DMS153 treated with DMSO at 0.1 percent for 48 hours (cell line): Measurements from ENCODE around the gene FANCB.

Experiments
- DNase-seq: peaks from one replicate; lab custom pipeline; 2025; ENCODE audit not compliant: unreplicated experiment; lab: John Stamatoyannopoulos, UW

FANCB gene

DNA sequence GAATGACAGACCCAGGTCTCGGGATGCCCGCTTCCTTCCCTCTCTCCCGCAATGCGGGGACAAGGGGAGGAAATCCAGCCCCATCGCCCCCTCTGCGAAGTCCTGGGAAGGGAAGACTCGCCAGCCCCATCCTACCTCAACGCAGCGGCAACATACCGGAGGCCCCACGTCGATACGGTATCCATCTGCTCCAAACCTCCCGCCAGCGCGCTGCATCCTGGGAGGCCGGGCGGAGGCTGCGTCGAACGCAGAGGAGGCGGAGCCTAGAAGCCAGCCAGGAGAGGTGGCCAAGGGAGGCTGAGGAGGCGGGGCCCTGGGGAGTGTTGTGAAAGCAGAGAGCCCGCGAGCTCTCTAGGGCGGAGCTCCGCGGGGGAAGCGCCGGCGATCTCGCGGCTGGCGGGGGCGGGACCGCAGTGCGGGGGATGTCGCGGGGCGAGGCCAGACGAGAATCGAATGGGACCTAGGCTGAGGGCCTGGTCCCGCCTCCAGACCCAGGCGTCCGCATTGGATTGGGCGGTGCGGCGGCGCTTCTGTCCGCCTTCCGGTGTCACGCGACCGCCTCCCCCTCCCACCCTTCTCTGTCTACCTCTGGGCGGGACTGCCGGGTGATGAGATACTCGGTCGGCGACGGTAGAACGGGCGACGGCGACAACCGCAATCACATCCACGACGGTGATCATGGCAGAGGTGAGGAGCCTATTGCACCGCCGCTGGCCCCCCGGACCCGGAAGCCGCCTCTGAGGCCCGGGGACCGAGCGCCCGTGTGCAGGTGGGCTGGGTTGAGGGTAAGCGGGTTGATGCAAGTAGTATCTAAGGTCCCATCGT is at the start of gene FANCB, which contains the start of gene MOSPD2:
FANCB (minus strand) TSS at position 219 of the 825 bp plus-strand sequence. CDS start 7,559 bp downstream, outside the sequence.
MOSPD2 (plus strand) TSS at position 571 of the 825 bp plus-strand sequence; CDS start at position 679, 108 bp downstream.
- DNase-seq: peak; percentile 60

DNA sequence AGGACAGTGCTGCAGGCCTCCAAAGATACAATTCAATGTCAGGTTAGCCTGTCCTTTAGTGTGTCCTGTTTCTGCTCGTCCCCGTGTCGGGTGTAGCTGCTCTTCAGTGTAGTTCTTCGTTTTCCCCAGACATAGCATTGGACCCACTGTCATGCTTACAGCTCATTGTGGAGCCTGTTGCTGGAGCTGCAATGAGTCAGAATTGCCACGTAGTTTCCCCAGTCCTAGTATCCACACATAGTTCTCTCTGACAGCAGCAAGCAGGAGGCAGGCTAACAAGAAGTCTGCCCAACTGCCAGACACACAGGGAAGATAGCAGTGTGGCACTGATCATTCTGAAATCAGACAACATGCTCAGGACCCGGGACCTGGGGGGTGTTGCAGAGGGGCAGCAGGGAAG is 49.6 kb upstream of the FANCB start:
- no peak for DNase-seq

DNA sequence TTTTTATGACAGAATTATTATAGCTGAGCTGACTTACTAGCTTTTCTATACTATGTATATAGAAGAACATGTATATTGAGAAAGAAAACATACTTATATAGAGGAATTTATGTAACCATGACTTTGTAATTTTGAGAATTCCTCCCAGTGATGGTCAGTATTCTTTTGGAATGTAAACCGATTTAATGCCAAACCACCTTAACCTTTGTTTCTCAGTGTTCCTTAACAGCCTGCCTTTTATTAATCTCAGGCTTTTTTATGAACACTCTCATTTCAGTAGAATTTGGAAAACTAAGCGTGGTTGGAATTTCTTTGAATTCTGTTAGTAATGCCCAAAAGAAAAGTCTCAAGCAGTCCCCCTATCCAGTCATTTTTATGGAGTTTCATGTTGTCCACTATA is 47.3 kb upstream of the FANCB start:
- no peak for DNase-seq

DNA sequence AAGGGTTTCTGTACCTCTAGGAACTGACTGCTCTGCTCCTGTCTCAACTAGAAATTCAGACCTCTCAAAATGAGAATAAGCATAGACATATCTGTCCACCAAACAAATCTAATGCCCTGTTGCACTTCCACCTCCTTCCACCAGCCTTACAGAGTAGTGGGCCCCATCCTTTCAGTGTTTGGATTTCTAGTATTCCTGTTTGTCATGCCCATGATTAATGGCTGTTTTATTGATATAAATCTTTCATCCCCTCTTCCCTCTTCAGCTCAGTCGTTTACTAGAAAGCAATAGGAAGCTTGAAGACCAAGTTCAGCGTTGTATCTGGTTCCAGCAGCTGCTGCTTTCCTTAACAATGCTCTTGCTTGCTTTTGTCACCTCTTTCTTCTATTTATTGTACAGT is 46.5 kb upstream of the FANCB start:
- no peak for DNase-seq

DNA sequence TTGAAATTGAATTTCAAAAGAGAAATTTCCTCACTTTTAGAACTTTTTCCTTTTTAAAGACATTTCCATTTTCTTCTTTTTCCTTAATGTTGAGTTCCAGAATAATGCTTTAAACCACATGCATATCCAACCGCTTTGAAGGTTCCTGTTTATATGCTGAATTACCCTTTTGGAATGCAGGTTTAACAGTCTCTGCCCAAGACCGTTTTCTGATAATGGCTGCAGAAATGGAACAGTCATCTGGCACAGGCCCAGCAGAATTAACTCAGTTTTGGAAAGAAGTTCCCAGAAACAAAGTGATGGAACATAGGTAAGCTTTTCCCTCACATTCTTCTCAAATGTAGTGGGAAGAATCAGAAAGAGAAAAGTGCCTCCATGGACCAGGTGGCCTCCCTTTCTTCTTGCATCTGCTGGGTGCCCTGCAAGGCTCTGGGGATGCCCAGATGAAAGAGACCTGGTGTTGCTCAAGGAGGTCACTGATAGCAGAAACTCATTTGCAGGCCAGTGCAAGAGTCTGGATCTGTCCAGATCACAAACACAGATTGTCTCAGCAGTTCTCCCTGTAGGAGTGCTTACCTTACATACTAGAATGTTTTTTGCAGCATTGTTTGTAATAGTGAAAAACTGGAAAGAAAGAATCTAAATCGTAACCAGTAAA is 43.3 kb upstream of the FANCB start:
- DNase-seq: no peak

DNA sequence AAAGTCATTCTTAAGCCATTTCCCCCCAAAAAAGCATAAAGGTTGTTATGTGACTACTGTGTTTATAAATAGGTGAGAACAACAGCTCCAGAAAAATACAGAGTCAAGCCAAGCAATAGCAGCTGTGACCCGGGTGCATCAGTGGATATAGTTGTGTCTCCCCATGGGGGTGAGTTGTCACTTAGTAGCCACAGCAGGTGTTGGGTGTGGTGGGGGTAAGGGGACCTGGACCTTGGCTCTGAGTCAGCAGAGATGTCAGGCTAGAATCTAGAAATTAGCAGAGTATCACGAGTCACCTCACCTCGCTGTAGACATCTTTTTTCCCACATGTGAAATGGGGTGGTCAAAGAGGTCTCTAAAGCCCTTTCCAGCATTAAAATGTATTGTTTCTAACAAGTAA is 42.7 kb upstream of the FANCB start:
- no peak for DNase-seq

DNA sequence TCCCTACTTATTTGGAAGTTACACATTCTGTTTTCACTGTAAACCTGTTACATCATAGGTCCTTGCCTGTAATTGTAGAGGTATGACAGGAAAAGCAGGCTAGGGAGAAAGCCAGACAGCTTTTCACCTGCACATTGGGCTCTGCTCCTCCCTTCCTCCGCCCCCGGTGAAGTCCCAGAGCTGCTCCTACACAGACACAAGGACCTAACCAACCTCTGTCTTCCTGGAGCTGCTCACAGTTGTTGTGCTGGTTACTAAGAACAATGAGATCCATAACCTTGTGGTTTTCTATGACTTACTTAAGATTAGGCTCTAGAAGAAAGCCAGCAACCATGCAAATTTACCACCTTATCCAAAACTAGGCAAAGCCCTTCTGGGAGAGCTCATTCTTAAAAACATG is 40.4 kb upstream of the FANCB start:
- DNase-seq: no peak

DNA sequence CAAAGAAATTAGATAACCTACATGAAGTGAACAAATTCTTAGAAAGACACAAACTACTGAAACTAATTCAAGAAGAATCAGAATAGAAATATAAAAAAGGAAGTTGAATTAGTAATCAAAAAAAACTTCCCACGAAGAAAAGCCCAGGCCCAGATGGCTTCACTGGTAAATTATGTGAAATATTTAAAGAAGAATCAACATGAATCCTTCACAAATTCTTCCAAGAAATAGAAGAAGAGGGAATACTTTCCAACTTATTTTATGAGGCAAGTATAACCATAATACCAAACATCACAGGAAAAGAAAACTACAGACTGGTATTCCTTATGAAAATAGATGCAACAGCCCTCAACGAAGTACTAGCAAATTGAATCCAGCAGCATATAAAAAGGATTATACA is 31.0 kb upstream of the FANCB start:
- no peak for DNase-seq

DNA sequence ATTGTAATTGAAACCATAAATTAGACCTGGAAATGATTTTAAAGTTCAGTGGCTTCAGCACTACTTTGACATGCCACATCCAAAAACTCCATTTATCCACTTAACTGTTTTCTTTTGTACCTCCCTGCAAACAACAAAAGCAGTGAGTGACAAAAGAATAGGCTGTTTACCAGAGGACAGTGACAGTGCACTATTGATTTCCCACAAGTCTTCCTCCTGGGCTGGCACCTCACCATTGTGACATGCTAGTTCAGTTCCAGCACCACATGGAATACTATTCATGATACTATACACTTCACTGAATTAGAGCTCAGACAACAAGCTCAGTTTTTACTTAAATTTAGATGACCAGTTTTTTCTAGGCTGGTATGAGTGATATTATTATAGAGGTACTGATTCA is 29.7 kb upstream of the FANCB start:
- DNase-seq: no peak

DNA sequence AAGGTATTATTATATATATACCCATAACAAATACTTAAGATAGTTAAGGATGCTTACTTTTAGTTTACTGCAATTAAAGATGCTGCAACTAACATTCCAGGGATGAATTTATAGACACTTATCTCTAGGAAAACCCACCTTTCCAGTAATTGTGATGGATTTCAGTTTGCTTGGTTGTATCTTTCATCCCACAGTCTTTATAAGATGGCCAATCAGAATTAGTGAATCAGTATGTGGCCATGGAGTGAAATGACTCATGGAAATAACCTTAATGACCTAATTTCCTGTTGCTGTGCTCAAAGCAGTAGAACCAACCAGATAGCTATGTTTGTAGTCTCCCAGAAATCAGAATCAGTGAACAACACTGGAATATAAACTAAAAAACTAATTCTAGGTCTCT is 26.7 kb upstream of the FANCB start:
- no peak for DNase-seq

DNA sequence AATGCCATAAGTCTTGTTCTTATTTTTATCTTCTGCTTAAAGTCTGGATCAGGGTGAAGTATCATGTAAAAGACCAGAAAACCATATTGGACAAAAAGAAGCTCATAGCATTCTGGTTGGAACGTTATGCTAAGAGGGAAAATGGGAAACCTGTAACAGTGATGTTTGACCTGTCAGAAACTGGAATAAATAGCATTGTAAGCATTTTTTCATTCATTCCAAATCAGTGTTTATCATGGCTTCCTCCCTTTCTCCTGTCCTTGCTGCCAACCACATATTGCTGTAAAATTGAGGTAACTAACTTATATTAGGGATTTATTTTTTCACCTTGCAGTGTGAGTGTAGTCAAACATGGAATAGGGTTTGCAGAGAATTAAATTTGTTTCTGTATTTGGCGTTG is 24.2 kb upstream of the FANCB start:
- no peak for DNase-seq

DNA sequence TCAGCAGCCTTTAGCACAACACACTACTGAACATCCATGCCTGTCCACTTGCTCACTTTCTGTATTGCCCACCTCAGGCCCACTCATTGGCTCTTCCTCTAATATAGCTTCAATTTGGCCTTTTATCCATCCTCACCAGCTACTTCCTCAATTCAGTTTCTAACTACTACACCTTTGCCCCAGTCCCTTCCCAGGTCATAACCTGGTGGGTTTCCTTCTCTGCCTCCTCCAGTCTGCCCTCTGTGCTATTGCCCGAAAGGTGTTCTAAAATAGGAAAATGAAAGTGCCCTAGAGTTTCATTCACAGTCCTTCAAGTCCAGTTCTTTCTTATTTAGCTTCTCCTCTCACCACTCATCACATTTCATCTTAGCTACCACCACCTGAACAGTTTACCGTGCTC is 23.4 kb upstream of the FANCB start:
- DNase-seq: no peak

DNA sequence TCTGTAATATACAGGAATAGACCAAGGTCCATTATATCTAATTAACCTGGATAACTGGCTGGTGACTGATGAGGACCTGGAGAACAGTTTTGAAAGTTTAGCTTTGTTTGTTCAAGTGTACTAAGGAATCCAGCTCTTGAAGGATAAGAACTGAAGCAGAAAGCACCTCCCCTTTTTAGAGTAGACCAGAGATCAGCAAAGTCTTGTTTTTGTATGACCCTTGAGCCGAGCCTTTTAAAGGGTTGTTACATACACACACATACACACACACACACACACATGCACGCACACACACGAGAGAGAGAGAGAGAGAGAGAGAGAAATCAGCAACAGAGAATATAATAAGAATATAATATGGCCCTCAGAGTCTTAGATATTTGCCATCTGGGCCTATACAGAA is 13.4 kb upstream of the FANCB start:
- DNase-seq: no peak

DNA sequence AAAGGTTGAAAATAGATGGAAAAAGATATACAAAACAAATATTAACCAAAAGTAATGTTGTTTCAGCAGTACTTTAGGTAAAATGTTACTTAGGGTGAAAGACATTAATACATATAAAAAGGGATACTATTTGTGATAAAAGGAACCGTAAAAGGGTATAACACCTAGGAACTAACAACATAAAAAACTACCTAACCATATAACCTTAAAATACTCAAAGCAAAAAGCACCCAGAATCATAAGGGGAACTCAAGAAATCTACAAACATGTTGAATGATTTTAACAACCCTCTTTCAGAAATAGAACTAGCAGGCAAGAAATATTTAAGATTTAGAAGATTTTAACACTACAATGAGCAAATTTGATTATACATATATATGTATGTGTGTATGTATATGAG is 11.8 kb upstream of the FANCB start:
- DNase-seq: no peak

DNA sequence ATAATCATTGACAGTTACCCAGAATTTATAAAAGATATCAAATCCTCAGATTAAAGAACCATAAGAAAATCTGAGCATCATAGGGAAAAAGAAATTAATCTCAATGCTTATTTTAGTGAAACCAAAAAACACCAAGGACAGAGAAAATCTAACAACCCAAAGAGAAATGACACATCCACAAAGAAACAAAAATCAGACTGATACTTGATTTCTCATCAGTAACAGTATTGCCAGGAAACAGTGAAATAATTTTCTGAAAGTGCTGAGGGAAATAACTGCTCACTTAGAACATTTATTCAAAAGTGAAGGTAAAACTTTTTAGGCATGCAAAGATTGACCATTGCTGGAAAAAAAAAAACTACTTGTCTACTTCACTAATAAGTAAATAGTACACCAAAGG is 11.0 kb upstream of the FANCB start:
- DNase-seq: no peak

DNA sequence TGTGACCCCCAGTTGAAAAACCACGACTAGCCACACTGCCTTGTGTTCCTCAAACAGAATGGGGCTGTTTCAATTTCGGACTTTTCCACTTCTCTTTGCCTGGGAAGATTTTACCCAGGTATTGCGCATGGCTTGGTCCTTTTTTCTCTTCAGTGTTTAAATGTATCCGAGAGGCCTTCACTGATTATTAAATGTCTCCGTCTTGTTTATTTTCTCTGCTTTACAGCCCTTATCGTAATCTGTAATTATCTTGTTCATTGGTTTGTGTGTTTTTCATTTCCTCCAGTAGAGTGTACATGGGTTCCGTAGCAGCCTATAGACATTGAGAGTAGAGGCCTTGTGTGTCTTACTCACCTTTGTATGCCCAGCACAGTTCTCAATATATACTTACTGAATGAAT is 2.8 kb upstream of the FANCB start:
- DNase-seq: no peak

DNA sequence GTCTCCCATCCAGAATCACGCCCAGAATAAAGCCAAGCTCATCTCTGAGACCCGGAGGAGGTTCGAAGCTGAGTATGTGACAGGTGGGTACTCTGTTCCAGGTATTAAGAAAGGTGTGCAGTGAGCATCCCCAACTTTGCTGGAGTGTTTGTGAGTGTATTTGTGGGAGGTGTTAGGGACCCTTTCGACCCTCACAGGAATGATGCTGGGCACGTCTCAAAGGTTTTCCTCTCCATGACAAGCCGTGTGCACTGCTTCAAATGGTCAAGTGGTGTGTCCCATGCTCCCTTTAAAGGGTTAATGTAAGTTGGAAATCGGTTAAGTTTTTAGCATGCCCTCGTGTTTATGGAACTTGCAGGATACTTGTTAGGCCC is 794 bp upstream of the FANCB start:
- no peak for DNase-seq

DNA sequence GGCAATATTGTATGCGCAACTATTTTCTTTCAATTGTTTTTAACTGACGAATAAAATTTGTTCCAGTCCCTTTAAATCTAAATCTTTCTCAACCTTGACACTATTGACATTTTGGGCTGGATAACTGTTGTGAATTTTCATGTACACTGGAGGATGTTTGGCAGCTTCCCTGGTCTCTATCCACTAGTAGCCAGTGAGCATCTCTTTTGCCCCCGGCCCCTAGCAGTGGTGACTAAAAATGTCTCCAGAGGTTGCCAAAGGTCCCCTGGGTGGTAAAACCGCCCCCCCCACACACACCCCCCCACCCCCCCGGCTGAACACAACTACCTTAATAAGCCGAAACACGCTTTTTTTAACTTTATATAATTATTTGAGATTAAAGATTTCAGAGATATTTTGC is 514 bp downstream of the FANCB start:
- DNase-seq: no peak

DNA sequence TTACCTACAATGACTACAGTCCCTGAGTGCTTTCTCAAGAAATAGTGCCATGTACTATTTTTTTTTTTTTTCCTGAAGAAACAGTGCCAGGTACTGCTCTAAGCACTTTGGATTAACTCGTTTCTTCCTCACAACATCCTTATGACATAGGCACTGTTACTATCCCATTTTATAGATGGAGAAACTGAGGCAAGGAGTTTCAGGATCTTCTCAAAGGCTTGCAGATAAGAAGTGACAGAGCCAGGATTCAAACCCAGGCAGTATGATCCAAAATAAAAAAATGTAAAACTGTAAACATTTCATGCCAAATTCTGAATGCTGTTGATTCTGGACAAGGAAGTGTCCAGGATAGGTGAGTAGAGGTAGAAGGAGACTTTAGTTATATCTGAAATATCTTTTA is 1.1 kb downstream of the FANCB start:
- DNase-seq: no peak

DNA sequence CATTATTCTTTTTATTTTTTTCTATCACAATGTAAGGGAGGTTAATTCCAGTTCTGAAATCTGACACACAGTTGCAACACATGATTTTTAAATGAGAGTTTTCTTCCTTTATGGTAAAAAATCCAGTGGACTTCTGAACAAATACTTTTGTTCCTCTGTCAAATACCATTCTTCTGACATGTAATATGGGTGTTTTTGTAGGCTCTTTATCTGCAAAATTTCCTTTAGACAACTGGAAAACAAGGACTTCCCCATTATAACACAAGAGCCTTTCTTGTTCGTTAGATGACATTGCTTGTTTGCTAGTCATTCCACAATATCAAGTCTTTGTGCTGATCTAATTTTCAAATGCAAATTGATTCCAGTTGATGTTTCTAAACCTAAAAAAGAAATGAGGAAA is 7.7 kb downstream of the FANCB start:
- DNase-seq: no peak

DNA sequence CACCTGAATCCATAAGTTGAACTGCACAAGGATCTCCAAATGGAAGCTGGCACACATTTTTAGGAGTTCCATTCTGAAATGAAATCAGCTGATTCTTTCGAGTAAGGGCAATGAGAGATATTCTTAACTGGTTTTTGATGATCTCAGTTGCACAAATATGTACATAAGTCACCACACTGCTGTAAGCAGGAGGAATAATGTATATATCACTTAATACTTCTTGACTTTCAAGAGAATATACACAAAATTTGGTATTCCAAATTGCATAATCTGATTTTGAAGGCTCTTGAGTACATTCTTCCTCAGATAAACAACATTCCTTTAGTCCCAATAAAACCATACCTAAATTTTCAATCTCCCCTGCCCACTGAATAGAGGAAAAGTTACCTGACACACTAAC is 8.2 kb downstream of the FANCB start:
- DNase-seq: no peak

DNA sequence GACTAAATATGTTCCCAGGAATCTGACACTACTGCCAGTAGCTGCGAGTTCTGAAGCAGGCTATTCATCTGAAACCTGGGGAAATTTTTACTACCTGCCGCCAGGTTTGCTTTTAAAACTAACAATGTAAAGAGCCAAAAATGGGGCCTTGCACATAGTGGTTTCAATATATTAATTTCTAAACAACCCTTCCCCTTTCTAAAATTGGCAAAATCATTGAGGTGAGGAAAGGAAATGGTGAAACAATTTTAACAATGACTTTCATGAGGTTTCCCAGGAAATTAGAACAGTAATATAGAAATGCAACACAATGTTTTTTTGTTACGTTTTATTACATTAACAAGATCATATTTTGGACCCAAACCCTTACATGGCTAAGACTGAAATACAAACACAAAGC is 21.3 kb downstream of the FANCB start:
- DNase-seq: no peak

DNA sequence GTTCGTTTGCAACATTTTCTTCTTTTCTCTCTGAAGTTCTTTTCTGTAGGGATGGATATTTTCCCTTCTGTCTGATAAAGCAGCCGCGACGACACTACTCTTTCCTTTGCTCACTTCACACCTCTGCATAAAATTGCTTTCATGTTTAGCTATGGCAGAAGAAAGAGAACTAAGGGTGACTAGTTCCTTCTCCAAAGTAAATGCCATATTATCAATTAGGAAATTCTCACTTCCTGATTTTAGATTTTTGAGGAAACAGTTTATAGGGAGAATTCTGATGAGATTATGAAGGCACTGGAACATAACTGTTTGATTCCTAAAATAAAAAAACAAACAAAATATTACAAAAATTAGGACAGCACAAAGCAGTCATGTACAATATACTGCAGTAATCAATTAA is 29.2 kb downstream of the FANCB start:
- no peak for DNase-seq
